Stomach (tissue), 9 donors: ENCODE measurements around the gene TRIM26. TPM values are rescaled to one million over a fixed set of nuclear protein-coding genes. Genes with fewer than 3 reads are reported as not detected.

Source experiments
- DNase-seq, 2 donors: peaks; one replicate each; pipeline versions ENCODE4 v3.0.0 to v3.0.0-alpha.2; 2013 to 2019
- H3K27ac ChIP-seq, 5 donors: fragments of 200-600 bp in 4 of 5; sonication (generic) in 4 of 5; one replicate each; pipeline ENCODE4 v1.5.1; 2013 to 2019; ENCODE audit warnings: mild to moderate bottlenecking in 1 of 5, moderate library complexity in 1 of 5
- H3K27me3 ChIP-seq, 3 donors: fragments of 200-600 bp; sonication (generic); one replicate each; pipeline ENCODE4 v1.5.1; 2017 to 2019; ENCODE audit warnings: mixed run types in 1 of 3
- H3K36me3 ChIP-seq, 4 donors: fragments of 200-600 bp; sonication (generic); 1 replicate in 3 of 4; 2 replicates in 1 of 4; pipeline ENCODE4 v1.5.1; 2016 to 2019
- H3K4me1 ChIP-seq, 4 donors: fragments of 200-600 bp; sonication (generic); one replicate each; pipeline ENCODE4 v1.5.1; 2016 to 2019
- H3K4me3 ChIP-seq, 4 donors: fragments of 200-600 bp; sonication (generic) in 3 of 4; one replicate each; pipeline ENCODE4 v1.5.1; 2016 to 2019; ENCODE audit warnings: mild to moderate bottlenecking in 1 of 4
- H3K9me3 ChIP-seq, 4 donors: fragments of 200-600 bp; sonication (generic); one replicate each; pipeline ENCODE4 v1.5.1; 2016 to 2019
- CTCF ChIP-seq, 7 experiments: fragments of 450-650 bp in 4 of 7; fragments of 200-600 bp in 3 of 7; sonication (generic) in 3 of 7; IDR thresholded peaks; one replicate each; pipeline ENCODE4 v1.5.1; 2016 to 2019; ENCODE audit warnings: antibody characterized with exemption in 7 of 7, control low read depth in 2 of 7, mild to moderate bottlenecking in 1 of 7
- EP300 ChIP-seq: sonication (generic); formaldehyde crosslinking; IDR thresholded peaks from one replicate; pipeline ENCODE4 v1.6.1; 2017; ENCODE audit warnings: antibody characterized with exemption
- POLR2A ChIP-seq, 4 donors: fragments of 450-650 bp; IDR thresholded peaks; one replicate each; pipeline ENCODE4 v1.6.1; 2016; ENCODE audit warnings: antibody characterized with exemption in 4 of 4, control low read depth in 2 of 4, mild to moderate bottlenecking in 1 of 4, moderate library complexity in 1 of 4
- POLR2AphosphoS5 ChIP-seq, 3 donors: sonication (generic); formaldehyde crosslinking; IDR thresholded peaks; one replicate each; pipeline ENCODE4 v1.6.1; 2016; ENCODE audit warnings: antibody characterized with exemption in 3 of 3
- WGBS, 5 donors: extraction: QIAGEN DNeasy Blood & Tissue Kit in 3 of 5; methylation state at CpG; one replicate each; pipeline versions ENCODE4 v1.1.5 to v1.1.7; 2013 to 2018; 5-methylcytosine and 5-hydroxymethylcytosine counted together
- intact Hi-C: fragments of 100-400 bp; cut with DNase I; formaldehyde crosslinking; loops from one replicate; pipeline ENCODE4 v1.15.1; 2023; ENCODE audit warnings: low total_unique reads
- polyA plus RNA-seq, 3 donors: library from polyadenylated mRNA; stranded (reverse); fragments of 200-250 nt; gene quantifications; one replicate each; pipeline ENCODE4 v1.2.3, GENCODE V29; 2013
- total RNA-seq, 5 donors: library from RNA; depleted of rRNA; stranded (reverse); fragments of >200 nt; gene quantifications; one replicate each; pipeline versions ENCODE4 v1.1.0 to v1.2.3, GENCODE V29; 2014 to 2016
- donor health status: healthy with polysubstance abuse.
- donor health status: Bipolar disorder and iron deficiency.
- donor health status: healthy.

TRIM26 gene
- total and polyA plus RNA-seq, 8 donors, result 25.1 to 53.9 (median 30.4) TPM

DNA sequence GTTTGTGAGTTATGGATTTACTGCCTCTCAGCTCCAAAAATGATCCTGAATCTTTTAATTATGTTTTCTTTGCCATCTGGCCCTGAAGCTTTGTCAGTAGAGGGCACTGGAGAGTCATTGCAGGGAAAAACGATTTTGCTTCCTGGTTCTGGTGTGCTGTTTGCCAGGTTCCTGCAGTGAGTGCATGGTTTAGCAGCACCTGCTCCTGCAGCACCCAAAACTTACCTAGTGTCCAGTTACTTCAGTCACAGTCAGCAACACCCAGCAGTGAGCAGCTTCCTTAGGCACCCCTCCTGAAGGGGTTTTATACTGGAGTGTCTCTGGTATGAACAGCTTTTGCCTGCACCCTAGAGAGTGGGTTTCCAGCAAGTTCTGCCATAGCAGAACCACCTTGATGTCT is 6.0 kb upstream of the TRIM26 start:
- H3K9me3 ChIP-seq, result peaks cover 0 to 7% (median 0%) of the 10 kb centered on the region in 4 donors
- no peak overlapping the region for H3K27ac ChIP-seq
- intact Hi-C loops, result no loop called here
- no peak overlapping the region for H3K4me3 ChIP-seq
- no peaks in the 10 kb centered on the region for H3K27me3 ChIP-seq
- TF ChIP-seq POLR2A (IDR thresholded peaks at IDR 0.05) (no peak), POLR2AphosphoS5 (IDR thresholded peaks at IDR 0.05) (peak in 1 of 3 donors; percentile 56), CTCF (IDR thresholded peaks at IDR 0.05) (peak in 5 of 7 experiments; percentile 50 to 79 (median 71)), EP300 (no peak)
- WGBS, 5 donors, result 0% methylated on average over 1 of the region's 1 CpG
- H3K4me1 ChIP-seq, result peaks cover 5 to 17% (median 13%) of the 10 kb centered on the region in 4 donors
- peak; percentile 64 to 90 for DNase-seq
- no peaks in the 10 kb centered on the region for H3K36me3 ChIP-seq

DNA sequence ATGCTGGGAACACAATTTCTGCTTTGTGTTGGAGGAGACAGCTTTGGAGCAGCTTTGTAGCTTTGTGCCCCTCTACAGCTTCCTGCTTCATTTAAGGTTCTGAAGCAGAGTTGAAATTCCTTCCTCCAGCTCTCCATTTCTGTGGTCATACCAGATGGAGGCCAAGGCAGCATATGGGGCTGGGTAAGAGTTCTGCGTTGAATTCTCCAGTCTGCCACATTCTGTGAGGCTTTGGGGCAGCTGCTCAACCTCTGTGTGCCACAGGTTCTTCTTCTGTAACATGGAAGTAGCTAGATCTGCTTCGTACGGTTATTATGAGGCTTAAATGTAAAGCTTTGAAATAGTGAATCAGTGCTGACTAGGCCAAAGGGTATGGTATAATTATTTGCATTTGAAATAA is 2.9 kb upstream of the TRIM26 start:
- Histone ChIP-seq H3K36me3 (no peaks in the 10 kb centered on the region), H3K27ac (no peak overlapping the region), H3K27me3 (no peaks in the 10 kb centered on the region), H3K4me1 (peaks cover 20 to 33% (median 30%) of the 10 kb centered on the region in 4 donors), H3K9me3 (no peaks in the 10 kb centered on the region), H3K4me3 (no peak overlapping the region)
- no peak for DNase-seq
- 65 to 79% (median 67%) methylated on average over 3 of the region's 3 CpGs for whole genome bisulfite sequencing, 5 donors
- intact Hi-C loops, result no loop called here
- TF ChIP-seq CTCF (IDR thresholded peaks at IDR 0.05) (no peak), POLR2AphosphoS5 (IDR thresholded peaks at IDR 0.05) (no peak), POLR2A (IDR thresholded peaks at IDR 0.05) (no peak), EP300 (no peak)

DNA sequence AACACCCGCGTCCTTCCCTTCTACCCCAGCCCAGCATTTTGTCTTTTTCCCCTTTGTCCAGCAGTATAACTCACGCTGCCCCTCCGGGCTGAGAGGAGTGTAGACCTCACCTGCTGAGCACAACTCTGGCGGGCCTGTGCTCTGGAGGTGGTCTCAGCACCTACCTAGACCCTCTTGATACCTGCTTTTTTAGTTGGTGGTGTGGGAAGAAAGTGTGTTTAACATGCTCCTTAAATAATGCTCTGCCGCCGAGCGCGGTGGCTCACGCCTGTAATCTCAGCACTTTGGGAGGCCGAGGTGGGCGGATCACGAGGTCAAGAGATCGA is 1.4 kb upstream of the TRIM26 start:
- Histone ChIP-seq H3K27ac (peak overlapping the region; percentile 94 to 99 (median 97)), H3K4me3 (peak overlapping the region; percentile 65 to 92 (median 71)), H3K4me1 (peaks cover 35 to 47% (median 44%) of the 10 kb centered on the region in 4 donors), H3K27me3 (no peaks in the 10 kb centered on the region), H3K36me3 (no peaks in the 10 kb centered on the region), H3K9me3 (no peaks in the 10 kb centered on the region)
- no peak for DNase-seq
- 58 to 64% (median 64%) methylated on average over 13 to 14 of the region's 14 CpGs for WGBS, 5 donors
- no peak for TF ChIP-seq CTCF (IDR thresholded peaks at IDR 0.05)
- intact Hi-C loops, result no loop called here

DNA sequence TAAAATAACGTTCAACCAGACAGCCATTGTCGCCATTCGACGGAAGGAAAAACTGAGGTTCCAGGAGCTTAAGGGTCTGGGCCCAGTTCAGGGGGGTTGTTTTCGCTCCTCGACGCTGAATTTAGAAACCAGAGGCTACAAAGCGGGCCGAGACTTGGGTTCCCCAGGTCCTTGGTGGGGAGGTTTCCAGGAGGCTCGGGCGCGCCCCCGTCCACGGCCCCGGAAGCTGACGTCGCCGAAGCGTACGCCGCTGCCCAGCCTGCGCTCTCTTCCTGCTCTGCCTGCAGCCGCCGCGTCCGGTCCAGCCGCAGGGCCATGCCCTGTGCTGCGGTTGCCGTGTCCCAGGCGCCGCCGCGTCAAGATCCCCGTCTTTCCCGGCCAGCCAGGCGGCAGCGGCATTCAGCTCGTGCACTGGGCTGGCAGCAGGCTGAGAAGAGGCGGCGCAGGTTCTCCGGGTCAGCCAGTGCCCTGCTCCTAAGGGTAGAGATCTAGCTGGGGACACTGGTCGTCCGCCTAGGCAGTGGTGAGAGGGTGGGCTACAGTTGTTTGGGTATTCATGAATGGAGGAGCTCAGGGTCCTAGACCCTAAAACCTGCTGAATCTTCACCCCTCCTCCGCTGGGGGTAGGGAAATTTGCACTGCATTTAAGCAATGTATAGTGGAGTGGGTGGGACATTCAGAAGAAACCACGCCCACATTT is 901 bp upstream of the TRIM26 start:
- intact Hi-C loops, result no loop called here
- DNase-seq, result peak; percentile 88 to 95
- WGBS, 5 donors, result 0 to 1% (median 0%) methylated on average over 41 to 45 of the region's 45 CpGs
- H3K4me1 ChIP-seq, result peaks cover 40 to 47% (median 45%) of the 10 kb centered on the region in 4 donors
- H3K36me3 ChIP-seq, result no peaks in the 10 kb centered on the region
- peak overlapping the region; percentile 94 to 99 (median 97) for H3K27ac ChIP-seq
- H3K27me3 ChIP-seq, result no peaks in the 10 kb centered on the region
- no peaks in the 10 kb centered on the region for H3K9me3 ChIP-seq
- TF ChIP-seq POLR2AphosphoS5 (IDR thresholded peaks at IDR 0.05) (peak; percentile 77 to 97 (median 96)), CTCF (IDR thresholded peaks at IDR 0.05) (no peak), POLR2A (IDR thresholded peaks at IDR 0.05) (peak in 2 of 4 donors; percentile 63 to 74)
- H3K4me3 ChIP-seq, result peak overlapping the region; percentile 65 to 92 (median 71)
